ENCODE data around the gene ZDHHC14.
"Not testable (repeated sequence)": the region's sequence is repeated elsewhere in the genome, so short reads cannot be mapped to it uniquely, and the experiment has no call there.

ZDHHC14 gene

GRCh38 chr6:157406661-157407060 is 25.7 kb downstream of the ZDHHC14 start:
- TF ChIP-seq GATA1 (IDR thresholded peaks at IDR 0.05; ENCODE audit: low read depth, low read length): no peak
- TF ChIP-seq POLR2A (IDR thresholded peaks at IDR 0.05; ENCODE audit: low read length): no peak
- DNase-seq: no peak

GRCh38 chr6:157407646-157408045 is 26.7 kb downstream of the ZDHHC14 start:
- no peak for DNase-seq
- TF ChIP-seq POLR2A (IDR thresholded peaks at IDR 0.05; ENCODE audit: low read length): no peak

GRCh38 chr6:157408427-157408826 is 27.4 kb downstream of the ZDHHC14 start:
- DNase-seq: not testable (repeated sequence)

GRCh38 chr6:157410045-157410444 is 29.1 kb downstream of the ZDHHC14 start:
- DNase-seq: no peak

GRCh38 chr6:157411368-157411767 is 30.4 kb downstream of the ZDHHC14 start:
- DNase-seq: no peak
- TF ChIP-seq POLR2A (IDR thresholded peaks at IDR 0.05; ENCODE audit: low read length): no peak
- TF ChIP-seq GATA1 (IDR thresholded peaks at IDR 0.05; ENCODE audit: low read depth, low read length): no peak

More at GRCh38 chr6:157410045-157410444, 29.1 kb downstream of the ZDHHC14 start:
- TF ChIP-seq GATA1 (IDR thresholded peaks at IDR 0.05; ENCODE audit: low read depth, low read length): no peak
- no peak for TF ChIP-seq POLR2A (IDR thresholded peaks at IDR 0.05; ENCODE audit: low read length)

GRCh38 chr6:157412791-157413190 is 31.8 kb downstream of the ZDHHC14 start:
- no peak for DNase-seq
- no peak for TF ChIP-seq POLR2A (IDR thresholded peaks at IDR 0.05; ENCODE audit: low read length)
- no peak for TF ChIP-seq GATA1 (IDR thresholded peaks at IDR 0.05; ENCODE audit: low read depth, low read length)

GRCh38 chr6:157420497-157420896 is 39.5 kb downstream of the ZDHHC14 start:
- no peak for DNase-seq
- TF ChIP-seq POLR2A (IDR thresholded peaks at IDR 0.05; ENCODE audit: low read length): no peak
- no peak for TF ChIP-seq GATA1 (IDR thresholded peaks at IDR 0.05; ENCODE audit: low read depth, low read length)

DNA sequence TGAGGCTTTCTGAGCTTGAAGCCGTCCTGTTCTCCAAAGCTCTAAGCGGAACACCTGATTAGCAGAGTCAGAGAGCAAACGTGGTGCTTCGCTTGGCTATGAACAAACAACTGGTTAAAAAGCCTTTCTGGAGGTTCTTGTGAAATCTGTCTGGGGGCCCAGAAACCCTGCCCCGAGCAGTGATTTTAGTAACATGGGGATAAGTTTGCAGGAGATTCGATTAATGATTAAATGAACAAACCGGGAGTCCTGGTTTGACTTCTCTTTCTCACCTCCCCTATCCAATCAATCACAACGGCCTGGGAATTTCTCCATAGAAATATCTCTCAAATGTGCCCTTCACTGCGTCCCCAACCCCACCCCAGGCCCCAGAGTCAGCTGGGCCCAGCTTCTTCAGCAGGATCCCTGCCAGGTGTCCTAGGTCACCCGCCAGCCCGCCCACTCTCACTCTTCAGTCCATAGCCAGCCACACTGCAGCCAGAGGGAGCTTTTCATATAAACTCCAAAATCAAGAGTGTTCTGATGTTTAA is 43.6 kb downstream of the ZDHHC14 start:
- TF ChIP-seq GATA1 (IDR thresholded peaks at IDR 0.05; ENCODE audit: low read depth, low read length) (no peak), POLR2A (IDR thresholded peaks at IDR 0.05; ENCODE audit: low read length) (no peak)
- no peak for DNase-seq

DNA sequence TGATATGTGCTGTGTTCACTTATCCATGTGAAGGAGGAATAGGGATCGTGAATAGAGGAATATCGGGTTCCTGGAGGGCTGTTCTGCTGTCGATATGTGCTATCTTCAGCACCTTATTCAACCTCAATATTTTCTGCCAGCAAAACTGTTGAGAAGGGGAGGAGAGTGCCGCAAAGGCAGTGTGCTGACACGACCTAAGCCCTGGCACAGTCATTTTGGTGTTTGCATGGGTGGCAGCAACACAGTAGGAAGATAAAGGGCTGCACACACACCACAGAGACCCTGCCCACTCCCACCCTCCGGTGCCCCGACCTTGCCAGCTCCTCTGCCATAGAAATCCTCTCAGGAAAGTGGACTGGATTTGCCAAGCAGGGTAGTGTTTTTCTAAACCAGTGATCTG is 47.0 kb downstream of the ZDHHC14 start:
- no peak for TF ChIP-seq POLR2A (IDR thresholded peaks at IDR 0.05; ENCODE audit: low read length)
- no peak for TF ChIP-seq GATA1 (IDR thresholded peaks at IDR 0.05; ENCODE audit: low read depth, low read length)
- no peak for DNase-seq

DNA sequence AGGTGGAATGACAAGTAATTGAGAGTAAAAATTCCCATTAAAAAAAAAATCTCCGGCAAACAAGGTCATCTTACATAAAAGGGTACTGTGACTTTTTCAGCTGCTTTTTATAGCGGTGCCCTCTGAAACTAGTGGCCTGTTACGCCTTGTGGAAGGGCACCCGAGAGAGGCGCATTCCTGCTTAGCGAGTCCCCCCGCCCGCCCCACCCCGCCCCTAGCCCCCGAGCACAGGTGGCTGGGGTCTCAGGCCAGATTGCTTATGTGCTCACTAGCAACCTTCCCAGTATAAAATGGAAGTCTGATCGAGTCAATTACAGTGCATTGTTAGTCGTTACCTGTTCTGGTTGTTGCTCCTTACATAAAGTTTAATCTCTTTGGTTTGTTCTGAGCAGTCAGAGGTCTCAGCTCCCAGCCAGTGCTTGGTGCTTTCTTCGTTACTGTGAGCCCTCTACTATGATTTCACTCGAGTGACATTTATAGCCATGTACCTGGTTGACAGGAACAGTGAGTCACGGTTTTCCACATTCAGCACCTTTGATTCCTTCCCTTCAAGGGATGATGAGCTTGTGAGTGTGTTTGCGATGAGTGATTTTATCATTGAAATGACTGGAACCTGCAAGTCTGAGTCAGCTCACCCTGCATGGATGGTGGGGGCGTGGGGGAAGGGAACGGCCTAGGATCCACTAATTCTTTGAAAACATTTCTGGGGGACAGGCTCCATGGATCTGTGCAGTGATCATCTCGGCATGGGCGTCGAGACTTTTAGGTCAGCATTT is 47.6 kb downstream of the ZDHHC14 start:
- DNase-seq: peak in 1 of 2 experiments; percentile 22
- TF ChIP-seq GATA1 (IDR thresholded peaks at IDR 0.05; ENCODE audit: low read depth, low read length) (no peak), POLR2A (IDR thresholded peaks at IDR 0.05; ENCODE audit: low read length) (no peak)

DNA sequence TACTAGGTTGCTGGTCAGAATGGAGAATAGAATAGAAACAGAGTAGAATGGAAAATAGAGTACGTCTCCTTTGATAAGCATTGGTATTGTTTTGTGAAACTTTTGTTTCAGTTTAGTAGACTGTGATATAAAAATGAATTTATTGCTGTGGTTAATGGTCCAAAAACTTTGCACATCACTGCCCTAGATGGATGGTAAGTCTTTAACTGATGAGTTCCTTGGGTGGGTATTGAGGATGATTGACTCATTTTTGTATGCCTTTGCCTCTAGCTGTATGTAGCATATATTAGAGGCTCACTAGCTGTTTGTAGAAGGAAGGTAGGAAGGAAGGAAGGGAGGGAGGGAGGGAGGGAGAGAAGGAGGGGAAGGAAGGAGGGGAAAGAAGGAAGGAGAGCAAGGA is 48.3 kb downstream of the ZDHHC14 start:
- TF ChIP-seq POLR2A (IDR thresholded peaks at IDR 0.05; ENCODE audit: low read length) (no peak), GATA1 (IDR thresholded peaks at IDR 0.05; ENCODE audit: low read depth, low read length) (no peak)
- no peak for DNase-seq

DNA sequence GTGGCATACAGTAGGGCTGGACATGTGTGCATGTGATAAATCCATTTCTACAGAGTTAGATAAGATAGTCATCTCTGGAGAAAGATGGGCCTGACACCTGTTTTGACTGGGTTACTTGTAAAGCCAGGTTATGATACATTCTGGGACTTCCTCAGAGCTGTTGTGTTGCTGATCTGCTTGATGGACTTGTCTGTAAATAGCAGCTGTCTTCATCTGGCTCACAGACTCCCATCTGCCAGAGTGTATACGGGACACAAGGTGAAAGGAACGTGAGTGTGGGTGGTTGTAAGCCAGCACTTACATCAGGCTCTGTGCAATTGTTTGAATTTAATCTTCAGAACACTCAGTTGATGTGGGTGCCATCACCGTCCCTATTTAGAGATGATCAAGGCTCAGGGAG is 49.8 kb downstream of the ZDHHC14 start:
- TF ChIP-seq GATA1 (IDR thresholded peaks at IDR 0.05; ENCODE audit: low read depth, low read length) (no peak), POLR2A (IDR thresholded peaks at IDR 0.05; ENCODE audit: low read length) (no peak)
- DNase-seq: peak in 1 of 2 experiments; percentile 16

DNA sequence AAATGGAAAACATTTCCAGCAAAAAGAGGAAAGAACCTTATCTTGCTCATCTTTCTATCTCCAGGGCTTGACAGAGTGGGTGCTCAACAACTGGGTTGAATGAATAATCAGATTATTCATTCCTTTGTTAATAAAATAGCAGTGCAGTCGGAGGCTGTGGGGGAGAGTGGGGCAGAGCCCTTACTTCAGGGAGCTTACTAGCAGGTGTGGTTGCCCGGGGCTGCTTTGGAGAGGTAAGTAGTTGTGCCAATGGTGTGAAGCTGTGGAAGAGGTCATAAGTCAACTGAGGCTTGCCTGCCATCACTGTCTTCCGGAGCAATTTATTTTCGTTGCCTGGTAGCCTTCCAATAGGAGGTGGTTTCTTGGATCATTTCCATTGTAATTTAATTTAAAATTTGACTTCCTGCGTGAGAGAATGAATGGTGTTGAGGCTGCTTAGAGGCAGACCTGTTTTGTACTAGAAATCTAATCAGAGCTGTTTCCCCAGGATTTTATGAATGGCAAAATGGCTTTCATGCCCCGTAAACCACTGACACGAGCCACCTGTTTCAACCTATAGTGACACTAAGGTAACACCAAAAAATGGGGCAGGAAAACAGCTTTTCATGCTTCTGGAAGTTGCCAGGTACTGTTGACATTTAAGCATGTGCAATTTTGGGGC is 51.4 kb downstream of the ZDHHC14 start:
- no peak for DNase-seq
- TF ChIP-seq GATA1 (IDR thresholded peaks at IDR 0.05; ENCODE audit: low read depth, low read length) (no peak), POLR2A (IDR thresholded peaks at IDR 0.05; ENCODE audit: low read length) (no peak)

DNA sequence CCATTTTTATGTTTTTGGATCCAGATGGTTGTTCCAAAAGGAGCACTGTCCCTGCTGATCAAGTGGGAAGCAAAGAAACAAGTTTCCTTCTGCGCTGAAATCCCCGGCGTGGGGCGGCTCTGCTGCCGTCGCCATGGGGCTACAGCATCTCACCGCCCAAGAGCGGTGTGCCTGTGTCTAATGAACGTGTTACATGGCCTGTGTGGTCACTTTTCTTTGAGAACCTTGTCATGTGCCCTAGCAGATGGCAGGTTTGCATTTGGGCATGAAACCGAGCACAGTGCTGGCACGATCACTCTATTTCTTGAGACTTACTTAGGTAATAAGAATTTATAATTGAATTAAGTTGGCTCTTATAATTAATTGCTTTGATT is 51.9 kb downstream of the ZDHHC14 start:
- TF ChIP-seq POLR2A (IDR thresholded peaks at IDR 0.05; ENCODE audit: low read length) (no peak), GATA1 (IDR thresholded peaks at IDR 0.05; ENCODE audit: low read depth, low read length) (no peak)
- no peak for DNase-seq

- TF ChIP-seq GATA1 (IDR thresholded peaks at IDR 0.05; ENCODE audit: low read depth, low read length) (no peak), POLR2A (IDR thresholded peaks at IDR 0.05; ENCODE audit: low read length) (no peak)
- no peak for DNase-seq
These were observed 52.7 kb downstream of the ZDHHC14 start for GRCh38 chr6:157433678-157434081.
